Stimulated activated CD4-positive, alpha-beta T cell treated with anti-CD3 and anti-CD28 coated beads, Interleukin-4, amount 100 ng/mL, for 4 hours (primary cell): ENCODE data around the gene COL6A2.
"Not testable (repeated sequence)": the region's sequence is repeated elsewhere in the genome, so short reads cannot be mapped to it uniquely, and the experiment has no call there.

Experiments used
- DNase-seq, 2 experiments: peaks; one replicate each; pipeline ENCODE4 v3.0.0-alpha.2; 2020

Gene COL6A2

GRCh38 chr21:46095814-46096595 is 1.9 kb upstream of the COL6A2 start:
- no peak for DNase-seq

DNA sequence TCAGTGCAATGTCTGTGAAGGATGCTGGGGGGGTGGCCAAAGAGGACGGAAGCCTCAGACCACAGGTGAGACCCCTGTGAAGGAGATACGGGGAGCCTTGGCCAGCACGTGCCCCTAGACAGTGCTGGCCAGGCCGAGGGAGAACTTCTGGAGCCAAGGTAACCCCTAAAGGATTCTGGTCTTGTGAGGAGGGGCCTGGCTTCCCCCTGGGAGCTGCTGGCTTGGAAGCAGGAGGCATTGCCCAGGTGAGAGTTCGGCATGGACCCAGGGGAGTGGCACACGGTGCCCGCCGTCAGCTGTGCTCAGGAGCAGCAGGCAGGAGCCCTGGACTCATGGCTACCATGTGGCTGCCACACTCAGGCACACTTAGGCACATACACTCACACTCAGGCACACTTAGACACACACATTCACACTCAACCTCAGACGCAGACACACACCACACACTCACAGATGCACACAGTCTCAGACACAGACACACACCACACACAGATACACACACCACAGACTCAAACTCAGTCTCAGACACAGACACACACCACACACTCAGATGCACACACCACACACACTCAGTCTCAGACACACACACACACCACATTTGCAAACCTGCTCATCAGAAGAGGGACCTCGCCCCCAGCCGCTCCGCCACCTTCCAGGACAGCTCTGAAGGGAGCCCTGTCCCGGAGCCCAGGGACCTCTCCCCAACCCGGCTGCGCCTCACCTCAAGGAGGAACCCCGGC is 1.1 kb upstream of the COL6A2 start:
- no peak for DNase-seq

GRCh38 chr21:46098303-46099141 is 610 bp downstream of the COL6A2 start:
- DNase-seq, result no peak

DNA sequence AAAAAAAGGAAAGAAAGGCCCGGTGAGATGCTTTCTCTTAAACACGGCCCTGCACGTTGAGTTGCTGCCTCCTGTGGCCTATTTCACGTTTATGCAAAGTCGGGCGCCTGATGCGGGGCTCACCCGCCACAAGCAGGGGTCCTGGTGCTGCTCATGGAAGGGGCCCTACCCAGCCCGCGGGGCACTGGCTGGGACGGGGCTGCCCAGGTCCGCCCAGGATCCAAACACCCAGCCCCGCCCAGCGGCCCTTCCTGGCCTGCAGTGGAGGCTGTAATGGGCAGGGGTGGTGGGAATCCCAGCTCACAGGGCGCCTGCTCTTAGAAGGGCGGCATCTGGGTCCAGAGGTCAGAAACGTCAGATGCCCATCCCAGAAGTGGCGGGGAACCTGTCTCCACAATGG is 1.6 kb downstream of the COL6A2 start:
- no peak for DNase-seq

- no peak for DNase-seq
Measured at GRCh38 chr21:46100020-46100419, 2.1 kb downstream of the COL6A2 start.

- no peak for DNase-seq
Measured at GRCh38 chr21:46100426-46100825, 2.5 kb downstream of the COL6A2 start.

DNA sequence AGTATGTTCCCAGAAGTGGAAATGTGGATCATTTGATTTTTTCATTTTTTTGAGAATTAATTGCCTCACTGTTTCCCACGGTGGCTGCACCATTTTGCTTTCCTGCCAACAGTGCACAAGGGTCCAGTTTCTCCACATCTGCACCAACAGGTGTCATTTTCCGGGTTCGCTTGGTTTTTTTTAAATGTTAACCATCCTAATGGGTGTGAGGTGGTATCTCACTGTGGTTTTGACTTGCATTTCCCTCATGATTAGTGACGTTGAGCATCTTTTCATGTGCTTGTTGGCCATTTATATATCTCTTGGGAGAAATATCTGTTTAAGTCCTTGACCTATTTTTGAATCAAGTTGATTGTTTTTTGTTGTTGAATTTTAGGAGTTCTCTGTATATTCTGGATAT is 3.0 kb downstream of the COL6A2 start:
- DNase-seq, result no peak

DNA sequence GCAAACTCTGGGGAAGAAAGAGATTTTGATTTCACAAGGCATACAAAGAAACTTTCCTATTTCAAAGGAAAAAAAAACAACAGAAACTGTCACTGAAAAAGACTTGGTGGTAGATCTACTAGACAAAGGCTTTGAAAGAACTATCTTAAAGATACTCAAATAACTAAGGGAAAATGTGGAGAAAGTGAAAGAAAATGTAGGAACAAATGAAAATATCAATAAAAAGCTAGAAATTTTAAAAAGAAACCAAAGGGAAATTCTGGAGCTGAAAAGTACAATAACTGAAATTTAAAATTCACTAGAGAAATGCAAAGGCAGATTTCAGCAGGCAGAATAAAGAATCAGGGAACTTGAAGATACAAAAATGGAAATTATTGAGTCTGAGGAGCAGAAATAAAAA is 6.2 kb downstream of the COL6A2 start:
- DNase-seq, result no peak

- not testable (repeated sequence) for DNase-seq
Measured at GRCh38 chr21:46107376-46107775, 9.5 kb downstream of the COL6A2 start.

DNA sequence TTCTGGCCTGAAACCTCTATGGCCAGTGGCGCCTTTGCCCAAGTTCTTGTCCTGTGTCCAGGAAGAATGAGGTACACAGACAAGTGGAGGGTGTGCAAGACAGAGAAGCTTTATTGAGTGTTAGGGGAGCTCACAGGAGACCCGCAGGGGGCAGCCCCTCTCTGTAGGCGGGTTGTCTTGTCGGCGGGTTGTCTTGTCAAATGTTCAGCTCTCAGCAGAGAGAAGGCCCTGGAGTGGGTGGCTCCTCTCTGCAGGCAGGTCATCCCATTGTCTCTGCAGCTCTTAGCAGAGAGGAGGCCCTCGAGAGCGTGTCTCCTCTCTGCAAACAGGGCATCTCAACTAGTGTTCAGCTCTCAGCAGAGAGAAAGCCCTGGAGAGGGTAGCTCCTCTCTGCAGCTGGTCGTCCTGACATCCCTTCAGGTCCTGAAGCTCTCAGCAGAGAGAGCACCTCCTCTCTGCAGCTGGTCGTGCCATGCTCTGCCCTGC is 11.0 kb downstream of the COL6A2 start:
- no peak for DNase-seq

DNA sequence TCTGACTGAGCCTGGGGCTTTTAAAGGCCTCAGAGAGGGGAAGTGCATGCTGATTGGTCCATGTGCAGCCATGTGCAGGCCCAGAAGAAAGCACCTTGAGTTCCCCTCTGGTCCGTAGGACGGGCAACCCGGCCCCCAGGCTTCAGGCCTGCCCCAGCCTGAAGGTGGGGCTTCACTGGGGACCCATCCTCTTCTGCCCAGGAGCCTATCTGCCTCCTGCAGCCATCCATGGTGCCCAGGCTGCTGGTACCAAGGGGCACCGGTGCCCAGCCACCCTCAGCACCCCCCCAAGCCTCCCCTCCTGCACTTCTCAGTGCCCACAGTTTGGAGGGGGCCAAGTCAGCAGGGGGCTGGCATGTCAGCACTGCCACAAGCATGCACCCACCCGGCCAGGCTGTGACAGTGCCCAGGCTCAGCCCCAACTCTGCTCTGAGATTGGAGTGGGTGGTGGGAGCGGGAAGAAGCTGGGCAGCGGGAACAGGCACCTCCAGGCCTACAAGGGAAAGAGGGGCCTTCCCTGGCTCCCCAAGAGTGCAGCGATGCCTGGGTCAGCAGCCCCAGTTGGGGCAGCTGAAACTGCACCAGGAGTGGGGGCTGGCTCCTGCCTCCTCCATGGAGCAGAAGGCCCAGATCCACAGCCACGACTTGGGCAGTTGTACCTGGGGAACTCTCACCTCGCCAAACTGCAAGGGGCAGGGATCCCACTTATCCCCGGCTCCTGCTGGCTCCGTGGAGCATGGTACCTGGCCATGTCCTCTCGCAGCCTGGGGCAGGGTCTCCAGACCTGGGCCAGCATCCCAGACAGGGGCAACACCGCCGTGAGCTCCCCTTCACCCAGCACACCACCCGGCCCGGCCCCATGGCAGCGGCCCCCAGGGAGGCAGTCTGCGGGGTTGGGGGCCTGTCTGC is 11.7 kb downstream of the COL6A2 start:
- DNase-seq, result no peak

DNA sequence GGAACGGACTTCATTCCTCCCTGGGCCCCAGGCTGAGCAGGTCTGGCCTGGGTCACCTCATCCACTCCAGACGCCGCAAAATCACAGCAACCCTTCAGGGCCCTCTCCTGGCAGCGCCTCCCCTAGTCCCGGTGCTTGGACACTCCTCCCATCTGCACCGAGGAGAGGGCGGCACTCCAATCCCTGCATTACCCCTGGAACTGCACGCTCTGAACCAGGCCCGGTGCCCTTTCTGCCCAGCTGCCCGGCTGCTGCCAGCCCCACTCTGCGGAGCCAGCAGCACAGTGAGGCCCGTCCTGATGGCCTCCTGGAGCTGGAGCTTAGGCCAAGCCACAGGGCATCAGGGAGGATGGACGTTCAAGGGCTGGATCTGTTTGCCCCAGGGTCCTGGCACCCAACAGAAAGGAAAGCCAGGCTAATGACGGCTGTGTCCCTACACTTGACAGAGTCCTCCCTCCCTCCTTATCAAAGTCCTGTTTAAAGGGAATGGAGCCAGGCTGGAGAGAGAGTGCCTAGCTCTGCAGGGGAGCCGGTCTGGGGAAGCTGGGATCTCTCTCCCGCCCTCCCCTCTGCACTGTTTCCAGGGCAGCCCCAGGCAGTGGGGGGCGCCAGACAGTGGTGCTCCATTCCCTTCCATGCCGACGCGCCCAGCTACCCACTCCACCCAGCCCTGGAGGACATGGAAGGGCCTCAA is 12.7 kb downstream of the COL6A2 start:
- no peak for DNase-seq

- DNase-seq, result no peak
Measured at GRCh38 chr21:46111193-46111571, 13.3 kb downstream of the COL6A2 start.

GRCh38 chr21:46111857-46112724 is 14.2 kb downstream of the COL6A2 start:
- DNase-seq, result no peak

DNA sequence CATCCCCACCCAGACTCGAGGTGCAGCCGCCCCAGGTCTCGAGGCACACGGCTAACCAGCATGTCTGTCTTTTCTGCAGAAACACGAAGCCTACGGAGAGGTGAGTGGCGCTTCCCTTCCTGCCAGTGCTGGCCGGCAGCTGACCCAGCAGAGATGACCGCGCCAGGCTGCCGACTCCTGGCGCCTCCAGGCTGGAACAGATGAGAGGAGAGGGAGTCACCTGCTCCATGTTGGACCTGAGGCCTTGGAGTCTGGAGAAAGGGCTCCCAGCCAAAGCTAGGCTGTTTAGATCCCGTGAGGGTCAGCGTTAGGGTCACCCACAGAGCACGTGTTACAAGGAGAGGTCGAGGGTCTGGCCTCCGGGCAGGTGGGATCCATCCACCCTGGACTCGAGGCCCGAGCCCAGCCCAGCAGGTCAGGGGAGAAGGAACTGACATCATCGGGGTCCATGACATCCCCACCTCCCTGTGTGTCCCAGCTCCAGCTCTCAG is 14.9 kb downstream of the COL6A2 start:
- DNase-seq, result no peak

DNA sequence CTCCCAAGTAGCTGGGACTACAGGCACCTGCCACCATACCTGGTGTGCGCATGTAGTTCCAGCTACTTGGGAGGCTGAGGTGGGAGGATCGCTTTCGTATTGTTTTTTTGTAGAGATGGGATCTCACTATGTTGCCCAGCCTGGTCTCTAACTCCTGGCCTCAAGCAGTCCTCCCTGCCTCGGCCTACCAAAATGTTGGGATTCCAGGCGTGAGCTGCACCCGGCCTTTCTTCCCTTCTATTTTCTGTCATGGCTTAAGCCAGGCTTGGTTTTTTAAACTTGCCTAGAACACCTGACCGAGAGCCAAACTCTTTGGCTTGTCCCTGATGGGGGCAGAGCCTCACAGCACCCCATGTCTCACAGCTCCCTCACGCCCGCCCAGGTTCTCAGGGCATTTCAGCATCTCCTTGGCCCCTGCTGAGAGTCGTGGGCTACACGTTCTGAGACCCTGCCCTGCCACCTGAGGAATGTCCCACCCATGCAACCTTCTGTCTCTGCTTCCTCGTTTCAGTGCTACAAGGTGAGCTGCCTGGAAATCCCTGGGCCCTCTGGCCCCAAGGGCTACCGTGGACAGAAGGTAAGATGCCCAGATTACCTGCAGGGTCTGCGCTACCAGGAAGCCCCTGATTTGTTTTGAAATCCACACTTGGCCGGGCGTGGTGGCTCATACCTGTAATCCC is 15.7 kb downstream of the COL6A2 start:
- no peak for DNase-seq

DNA sequence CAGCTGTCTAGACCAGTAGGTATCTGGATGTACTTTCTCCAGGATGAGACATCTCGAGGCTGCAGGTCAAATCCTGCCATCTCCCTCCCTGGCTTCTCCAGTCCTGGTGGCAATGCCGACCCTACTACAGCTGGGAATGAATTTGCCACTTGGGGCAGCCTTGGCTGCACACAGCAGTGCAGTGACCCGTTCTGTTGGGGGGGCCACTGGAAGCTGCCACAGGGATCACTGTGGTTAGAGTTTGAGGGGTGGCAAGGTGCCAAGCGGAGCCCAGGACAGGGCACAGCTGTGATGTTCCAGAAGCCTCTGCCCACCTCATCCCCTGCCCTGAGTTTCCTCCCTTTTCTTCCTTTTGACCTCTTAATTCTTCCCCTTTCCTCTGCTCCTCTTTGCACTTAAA is 17.1 kb downstream of the COL6A2 start:
- no peak for DNase-seq

- DNase-seq, result no peak
Measured at GRCh38 chr21:46115441-46116188, 17.7 kb downstream of the COL6A2 start.

DNA sequence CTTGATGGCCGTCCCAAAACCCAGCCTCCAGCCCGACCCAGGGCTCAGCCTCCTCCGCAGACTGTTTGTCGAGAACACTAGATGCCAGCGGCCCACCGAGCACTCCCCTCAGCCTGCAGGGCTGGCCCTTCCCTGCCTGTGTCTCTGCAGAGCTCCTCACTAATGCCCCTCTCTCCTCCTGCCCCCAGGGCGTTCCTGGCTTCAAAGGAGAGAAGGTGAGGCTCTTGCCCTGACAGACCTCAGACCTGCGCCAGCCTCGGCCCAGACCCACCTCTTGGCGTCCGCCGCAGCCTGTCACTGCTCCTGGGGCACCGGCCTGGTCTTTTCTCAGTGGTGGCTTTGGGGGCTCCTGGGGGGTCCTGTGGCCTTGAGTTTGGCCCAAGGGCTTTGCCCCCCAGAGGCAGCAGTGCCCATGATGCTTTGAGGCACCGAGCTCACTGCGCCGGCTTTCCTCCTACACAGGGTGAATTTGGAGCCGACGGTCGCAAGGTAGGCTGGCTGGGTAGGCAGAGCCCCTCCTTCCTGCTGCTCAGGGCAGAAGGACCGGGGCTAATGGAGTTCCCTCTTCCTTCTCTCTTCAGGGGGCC is 18.4 kb downstream of the COL6A2 start:
- no peak for DNase-seq
